ENCODE measurements around the gene EXOC4.

The EXOC4 gene

GRCh38 chr7:133431134-133431724 lies 178.4 kb downstream of the EXOC4 start:
- DNase-seq: no peak

DNA sequence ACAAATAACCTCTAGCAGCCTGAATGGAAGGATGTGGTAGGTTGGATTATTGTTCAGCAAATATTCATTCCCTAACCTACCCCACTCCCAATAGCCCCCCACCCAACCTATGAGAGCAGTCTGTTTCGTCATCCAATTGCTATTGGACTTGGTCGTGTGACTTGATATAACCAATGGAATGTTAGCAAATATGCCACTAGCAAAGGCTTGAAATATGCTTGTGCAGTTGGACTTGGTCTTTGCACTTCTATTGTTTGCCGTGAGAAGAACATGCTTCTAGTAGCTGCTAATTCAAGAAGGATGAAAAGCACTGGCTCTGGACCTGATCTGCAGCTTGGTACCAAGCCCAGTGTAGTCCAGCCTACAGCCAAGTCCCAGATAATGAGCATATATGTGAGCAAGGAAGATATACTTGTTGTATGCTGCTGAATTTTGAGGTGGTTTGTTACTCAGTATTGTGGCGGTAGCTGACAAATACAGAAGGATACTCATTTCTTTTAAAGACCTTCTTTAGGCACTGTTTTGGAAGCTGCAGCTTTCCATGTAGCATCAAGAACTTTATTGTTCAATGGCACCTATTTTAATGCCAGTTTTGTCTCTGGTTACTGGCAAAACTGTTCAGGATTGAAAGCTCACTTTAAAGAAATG lies 180.4 kb downstream of the EXOC4 start:
- DNase-seq: no peak

GRCh38 chr7:133434246-133434865 lies 181.5 kb downstream of the EXOC4 start:
- no peak for DNase-seq

GRCh38 chr7:133436014-133436428 lies 183.1 kb downstream of the EXOC4 start:
- DNase-seq: no peak

DNA sequence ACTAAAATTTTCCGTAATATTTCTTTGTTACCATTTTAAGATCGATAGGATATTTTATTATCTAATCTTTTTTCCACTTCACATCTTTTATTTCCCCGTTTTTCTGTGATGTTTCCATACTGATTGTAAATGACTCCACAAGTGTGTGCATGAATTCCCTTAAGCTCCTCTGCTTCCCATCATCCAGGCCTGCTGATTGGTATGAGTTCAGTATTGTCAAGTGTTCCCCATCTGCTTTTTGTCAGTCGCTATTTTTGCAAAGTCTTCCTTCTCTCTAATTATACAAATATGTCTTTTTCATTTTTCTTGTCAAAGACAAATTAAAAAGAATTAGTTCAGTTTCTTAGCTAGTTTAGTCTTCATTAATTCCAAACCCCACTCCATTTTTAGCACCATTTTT lies 184.7 kb downstream of the EXOC4 start:
- no peak for DNase-seq

- DNase-seq: no peak
Observed at GRCh38 chr7:133442818-133443217, 189.9 kb downstream of the EXOC4 start.

- DNase-seq: no peak
Observed at GRCh38 chr7:133445617-133446016, 192.7 kb downstream of the EXOC4 start.

- DNase-seq: no peak
Observed at GRCh38 chr7:133448012-133448411, 195.1 kb downstream of the EXOC4 start.

GRCh38 chr7:133452577-133452976 lies 199.7 kb downstream of the EXOC4 start:
- no peak for DNase-seq

DNA sequence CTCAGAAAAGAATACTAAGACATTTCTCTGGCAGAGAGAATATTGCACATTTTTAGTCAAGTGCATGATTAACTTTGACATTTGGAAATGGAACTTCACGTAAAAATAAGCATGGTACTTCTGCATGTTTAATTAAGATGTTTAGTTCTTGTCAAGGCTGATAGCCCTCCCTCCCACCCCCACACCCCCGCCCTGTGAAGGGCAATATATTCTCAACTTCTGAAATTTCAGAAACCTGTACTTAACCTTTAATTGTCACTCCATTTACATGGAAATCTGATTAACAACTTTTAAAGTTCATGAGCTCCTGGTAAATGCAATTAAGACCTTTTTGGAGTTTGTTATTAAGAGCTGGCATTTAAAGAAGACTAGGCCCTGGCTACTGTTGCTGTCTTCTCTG lies 205.8 kb downstream of the EXOC4 start:
- DNase-seq: no peak

DNA sequence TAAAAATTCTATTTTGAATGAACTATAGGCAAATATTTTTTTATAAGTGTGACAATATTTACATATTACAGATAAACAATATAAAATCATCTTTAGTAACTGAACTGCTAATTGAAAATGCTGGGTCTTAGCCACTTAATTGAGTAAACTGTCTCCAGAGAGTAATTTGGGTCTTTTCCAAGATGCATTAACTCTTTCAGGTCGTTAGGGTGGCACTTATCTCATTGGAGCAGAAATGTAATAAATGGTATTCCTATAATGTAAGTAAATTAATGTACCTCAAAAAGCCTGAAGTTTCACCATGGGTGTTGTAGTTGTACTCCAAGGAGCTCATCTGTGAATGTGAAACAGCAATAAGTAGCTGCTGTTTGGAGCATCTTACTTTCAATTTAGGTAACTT lies 208.5 kb downstream of the EXOC4 start:
- DNase-seq: no peak

DNA sequence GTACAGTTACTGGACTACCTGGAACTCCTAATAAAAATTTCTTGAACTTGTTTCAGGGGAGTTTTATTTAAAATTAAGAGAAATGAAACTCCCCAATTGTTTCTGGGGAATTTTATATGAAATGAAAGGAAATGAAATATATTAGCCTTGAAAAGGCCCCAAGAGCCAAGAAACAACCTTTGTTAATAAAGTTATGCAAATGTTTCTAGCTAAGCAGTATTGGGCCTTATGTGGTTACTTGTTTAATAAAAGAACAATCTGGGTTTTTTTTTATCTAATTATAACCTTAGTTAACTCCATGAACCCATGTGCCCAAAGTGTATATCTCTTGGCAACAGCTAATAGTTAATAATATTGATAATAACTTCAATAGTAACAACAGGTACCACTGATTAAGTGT lies 222.8 kb downstream of the EXOC4 start:
- no peak for DNase-seq

DNA sequence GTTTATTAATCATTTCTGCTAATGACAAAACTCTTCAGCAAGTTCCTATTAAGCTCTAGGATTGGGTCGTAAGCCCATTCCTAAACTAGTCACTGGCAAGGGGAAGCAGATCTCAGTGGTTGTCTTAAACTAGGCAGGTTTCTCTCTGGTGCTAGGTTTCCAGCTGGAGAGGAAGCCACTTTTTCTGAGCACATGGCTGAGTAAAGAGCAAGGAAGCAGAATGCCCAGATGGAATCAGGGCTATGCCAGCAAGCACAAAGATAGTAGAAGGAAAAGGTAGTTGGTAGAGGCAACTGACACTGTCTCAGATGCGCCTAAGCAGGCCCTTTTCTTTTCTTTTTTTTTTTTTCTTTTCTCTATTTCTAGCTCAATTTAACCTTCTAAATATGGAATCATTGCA lies 224.9 kb downstream of the EXOC4 start:
- no peak for DNase-seq

- DNase-seq: no peak
Observed at GRCh38 chr7:133478591-133479135, 225.8 kb downstream of the EXOC4 start.

DNA sequence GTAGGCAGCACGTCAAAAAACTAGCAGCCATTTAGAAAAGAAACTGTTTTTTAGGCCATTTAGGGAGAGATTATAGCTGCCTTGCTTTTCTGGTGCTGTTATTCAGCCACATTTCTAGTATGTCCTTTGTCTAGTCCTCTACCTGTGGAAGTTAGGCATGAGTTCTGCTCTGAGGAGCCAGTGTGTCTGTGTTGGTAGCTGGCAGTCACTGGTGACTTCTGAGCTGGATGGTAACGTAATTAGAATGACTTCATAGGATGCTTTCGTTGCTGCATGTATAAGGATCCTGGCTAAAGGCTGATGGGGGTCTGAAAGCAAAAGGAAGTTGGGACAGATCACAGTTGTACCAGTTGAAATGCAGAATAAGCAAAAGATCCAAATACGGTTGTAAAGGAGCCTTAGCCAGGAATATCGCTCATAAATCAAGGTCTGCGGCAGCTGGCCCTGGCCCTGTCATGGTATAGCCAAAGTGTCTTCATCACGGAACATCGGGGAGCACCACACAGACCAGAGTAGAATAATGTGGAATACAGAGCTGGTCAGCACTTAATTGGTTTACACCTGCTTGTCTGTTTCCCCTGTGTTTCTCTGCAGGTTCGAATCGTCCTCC lies 226.7 kb downstream of the EXOC4 start:
- no peak for DNase-seq

DNA sequence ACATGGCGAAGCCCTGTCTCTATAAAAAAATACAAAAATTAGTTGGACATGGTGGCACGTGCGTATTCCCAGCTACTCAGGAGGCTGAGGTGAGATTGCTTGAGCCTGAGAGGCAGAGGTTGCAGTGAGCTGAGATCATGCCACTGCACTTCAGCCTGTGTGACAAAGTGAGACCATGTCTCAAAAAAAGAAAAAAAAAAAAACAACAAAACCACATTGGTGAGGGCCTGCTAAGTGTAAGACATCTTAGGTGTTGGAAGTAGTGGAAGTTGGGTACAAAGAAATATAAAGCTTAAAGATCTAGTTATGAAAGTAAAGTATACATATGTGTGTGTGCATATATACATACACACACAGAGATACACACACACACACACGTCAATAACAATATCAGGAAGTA lies 228.0 kb downstream of the EXOC4 start:
- no peak for DNase-seq

- no peak for DNase-seq
Observed at GRCh38 chr7:133481676-133482075, 228.8 kb downstream of the EXOC4 start.

DNA sequence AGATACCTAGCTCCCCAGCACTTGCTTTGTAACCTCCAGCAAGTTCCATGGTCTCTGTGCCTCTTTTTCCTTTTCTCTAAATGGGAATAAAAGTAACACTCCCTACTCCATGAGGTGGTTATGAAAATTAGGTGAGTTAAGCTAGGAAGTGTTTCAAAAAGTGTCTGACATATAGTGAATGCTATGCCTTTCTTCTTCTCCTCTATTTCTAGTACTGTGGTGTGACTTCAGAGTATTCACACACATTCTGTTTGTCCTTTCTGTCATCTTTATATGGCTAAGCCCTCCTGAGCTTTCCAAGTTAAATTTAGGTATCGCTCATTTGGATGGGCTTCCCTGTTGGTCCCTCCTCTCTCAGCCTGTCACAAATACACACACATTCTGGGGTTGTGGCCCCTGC lies 229.7 kb downstream of the EXOC4 start:
- no peak for DNase-seq

GRCh38 chr7:133484086-133484485 lies 231.2 kb downstream of the EXOC4 start:
- no peak for DNase-seq

DNA sequence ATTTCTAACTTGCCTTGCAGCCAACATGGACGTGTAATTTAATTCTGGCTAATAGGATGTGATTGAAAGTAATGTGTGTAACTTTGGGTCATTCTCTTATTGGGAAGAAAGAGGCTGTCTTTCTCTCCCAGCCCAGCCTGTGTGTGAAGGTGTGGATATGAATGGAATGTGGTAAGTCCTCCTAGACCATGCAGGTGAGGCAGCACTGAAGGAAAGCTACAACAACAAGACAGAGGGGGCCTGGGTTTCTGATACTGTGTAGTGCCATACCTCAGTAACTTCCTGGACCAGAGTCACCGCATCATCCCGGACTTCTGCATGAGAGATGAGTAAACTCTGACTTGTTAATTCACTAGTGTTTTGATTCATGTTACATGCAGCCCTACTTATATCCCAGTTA lies 237.0 kb downstream of the EXOC4 start:
- DNase-seq: no peak

DNA sequence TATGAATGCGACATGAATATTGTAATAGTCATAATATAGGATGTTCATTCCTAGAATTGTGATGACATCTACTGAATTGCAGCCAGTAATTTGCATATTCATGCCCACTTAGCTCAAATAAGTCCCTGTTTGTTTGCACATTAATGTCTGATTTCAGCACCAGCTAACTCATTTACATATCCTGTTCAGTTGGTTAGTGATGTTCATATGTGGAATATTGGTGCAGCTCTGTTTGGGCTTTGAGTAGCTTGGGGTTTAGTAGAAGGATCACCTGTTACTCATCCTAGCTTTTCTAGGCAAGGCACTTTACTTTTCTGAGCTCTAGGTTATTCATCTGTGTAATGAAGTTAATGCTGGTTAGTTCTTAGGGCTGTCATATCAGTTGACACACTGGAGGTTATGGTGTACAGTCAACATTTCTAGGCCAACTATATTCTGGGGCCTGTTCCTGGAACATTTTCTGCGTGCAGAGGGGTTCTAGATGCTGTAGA lies 238.4 kb downstream of the EXOC4 start:
- DNase-seq: no peak

- DNase-seq: no peak
Observed at GRCh38 chr7:133491846-133492652, 239.2 kb downstream of the EXOC4 start.

- DNase-seq: no peak
Observed at GRCh38 chr7:133497061-133497460, 244.2 kb downstream of the EXOC4 start.

Measured in activated naive CD4-positive, alpha-beta T cell treated with Interleukin-2 at 50 U/mL for 16 hours (primary cell).